AML-193 (cell line): ENCODE measurements around the gene RFK.
A peak's percentile ranks its signal among the peaks of the same experiment; 100 is the strongest.

ENCODE experiments used
- DNase-seq, 2 experiments: peaks; one replicate each; lab custom pipeline; 2025; lab: John Stamatoyannopoulos, UW

Gene RFK

DNA sequence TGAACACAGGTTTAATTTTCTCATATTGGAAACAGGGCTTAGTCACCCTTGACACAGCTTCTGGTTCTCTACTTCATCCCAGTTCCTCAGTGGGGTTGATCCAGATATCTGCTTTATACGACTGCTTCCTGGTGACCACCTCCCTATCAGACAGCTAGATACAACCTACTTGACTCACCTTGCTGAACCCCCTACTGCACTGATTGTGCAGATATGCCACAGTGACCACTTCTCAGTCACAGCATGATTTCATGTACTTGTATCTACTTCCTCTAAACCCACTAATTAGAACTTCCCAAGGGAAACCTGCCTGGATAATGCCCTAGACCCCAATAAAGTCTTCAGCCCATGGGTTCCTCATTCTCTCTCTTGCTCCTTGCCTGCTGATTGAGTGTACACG lies 18.4 kb upstream of the RFK start:
- DNase-seq, result no peak

DNA sequence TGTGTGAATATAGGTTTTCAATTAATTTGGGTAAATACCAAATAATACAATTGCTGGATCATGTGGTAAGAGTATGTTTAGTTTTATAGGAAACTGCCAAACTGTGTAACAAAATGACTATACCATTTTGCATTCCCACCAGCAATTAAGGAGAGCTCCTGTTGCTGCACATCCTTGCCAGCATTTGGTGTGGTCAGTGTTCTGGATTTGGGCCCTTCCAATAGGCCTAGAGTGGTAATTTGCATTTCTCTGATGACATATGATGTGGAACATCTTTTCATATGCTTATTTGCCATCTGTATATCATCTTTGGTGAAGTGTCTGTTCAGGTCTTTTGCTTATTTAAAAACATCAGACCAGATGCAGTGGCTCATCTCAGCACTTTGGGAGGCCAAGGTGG lies 11.6 kb upstream of the RFK start:
- DNase-seq, result no peak

DNA sequence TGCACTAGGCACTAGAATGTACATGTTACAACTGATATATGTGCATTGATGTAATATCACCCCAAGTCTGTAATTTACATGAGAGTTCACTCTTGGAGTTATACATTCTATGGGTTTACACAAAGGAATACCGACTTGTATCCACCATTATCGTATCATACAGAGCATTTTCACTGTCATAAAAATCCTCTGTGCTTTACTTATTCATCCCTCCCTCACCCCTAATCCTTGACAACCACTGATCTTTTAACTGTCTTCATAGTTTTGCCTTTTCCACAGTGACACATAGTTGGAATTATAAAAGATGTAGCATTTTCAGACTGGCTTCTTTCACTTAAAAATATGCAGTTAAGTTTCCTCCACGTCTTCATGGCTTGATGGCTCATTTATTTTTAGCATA lies 11.1 kb upstream of the RFK start:
- DNase-seq, result no peak

DNA sequence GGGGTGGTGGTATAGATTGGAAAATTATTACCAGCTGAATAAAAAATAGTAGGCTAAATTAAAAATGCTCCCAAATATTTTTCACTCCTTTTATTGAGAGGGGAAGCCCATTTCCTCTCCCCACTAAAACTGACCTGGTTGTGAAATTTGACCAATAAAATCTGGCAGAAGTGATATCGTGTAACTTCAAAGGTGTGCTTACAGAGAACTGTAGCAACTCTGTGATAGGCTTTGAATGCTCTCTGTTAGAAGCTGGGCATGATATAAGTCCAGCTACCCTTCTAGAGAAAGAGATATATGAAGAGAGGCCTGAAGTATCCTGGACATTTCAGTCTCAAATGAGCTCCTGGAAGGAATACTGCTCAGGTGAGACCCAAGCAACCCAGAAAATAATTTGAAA lies 10.2 kb upstream of the RFK start:
- DNase-seq, result no peak

DNA sequence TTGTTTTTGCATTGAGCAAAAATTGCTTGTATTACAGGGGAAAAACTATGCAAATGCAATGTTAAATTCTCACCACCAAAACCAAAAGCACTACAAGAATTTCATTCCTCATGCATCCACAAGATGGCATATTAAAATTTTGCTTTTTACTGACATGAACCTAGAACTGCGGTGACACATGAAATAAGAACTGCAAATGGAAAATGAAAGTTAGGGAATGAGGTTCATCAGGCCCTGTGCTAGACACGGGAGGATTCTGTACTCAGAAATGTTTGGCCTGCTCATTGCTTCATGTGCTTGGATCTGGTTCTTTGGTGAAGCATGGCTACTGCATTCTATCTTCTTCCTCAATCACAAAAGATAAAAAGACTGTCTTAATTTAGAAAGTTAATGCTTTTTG lies 9.1 kb upstream of the RFK start:
- DNase-seq, result peak; percentile 86 to 87

DNA sequence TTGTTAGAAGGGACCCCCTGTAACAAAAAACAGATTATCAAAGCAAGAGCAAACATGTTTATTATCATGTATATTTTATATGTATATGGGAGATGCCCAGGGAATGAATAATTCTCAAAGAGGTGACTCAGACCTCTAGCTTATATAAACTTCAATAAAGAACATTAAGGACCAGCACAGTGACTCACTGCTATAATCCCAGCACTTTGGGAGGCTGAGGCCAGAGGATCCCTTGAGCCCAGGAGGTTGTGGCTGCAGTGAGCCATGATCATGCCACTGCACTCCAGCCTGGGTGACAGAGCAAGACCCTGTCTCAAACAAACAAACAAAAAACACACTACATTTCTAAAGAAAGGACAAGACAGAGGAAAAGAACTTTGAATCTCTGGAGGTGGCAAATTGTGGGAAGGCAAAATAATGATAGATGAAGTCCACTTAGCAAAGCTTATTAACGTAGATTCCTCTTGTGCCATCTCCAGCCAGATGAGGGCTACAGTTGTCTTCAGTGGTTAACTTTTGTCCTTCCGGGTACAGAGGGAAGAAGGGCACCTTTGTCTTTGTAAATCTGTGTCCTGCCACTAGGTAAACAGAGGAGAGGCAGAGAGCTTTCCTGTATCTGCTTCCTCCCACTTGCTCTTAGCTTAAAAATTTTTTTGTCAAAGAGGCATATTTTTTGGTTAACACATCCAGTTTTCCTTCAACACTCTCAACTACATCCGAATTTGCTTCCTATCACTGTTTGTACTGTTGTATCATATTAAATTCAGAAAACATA lies 7.5 kb upstream of the RFK start:
- DNase-seq, result no peak

DNA sequence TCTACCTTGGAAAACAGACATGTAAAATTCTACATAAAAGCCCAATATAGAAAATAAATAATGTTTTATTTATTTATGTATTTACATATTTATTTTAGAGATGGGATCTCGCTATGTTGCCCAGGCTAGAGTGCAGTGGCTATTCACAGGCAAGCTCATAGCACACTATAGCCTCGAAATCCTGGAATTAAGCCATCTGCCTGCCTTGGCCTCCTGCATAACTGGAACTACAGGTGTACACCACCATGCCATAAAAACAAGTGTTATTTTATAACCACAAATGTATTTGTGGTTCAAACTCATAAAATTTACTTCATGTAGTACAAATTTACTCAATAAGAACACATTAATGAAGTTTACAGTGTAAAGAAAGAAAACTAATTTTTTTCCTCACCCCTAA lies 7.0 kb upstream of the RFK start:
- no peak for DNase-seq

DNA sequence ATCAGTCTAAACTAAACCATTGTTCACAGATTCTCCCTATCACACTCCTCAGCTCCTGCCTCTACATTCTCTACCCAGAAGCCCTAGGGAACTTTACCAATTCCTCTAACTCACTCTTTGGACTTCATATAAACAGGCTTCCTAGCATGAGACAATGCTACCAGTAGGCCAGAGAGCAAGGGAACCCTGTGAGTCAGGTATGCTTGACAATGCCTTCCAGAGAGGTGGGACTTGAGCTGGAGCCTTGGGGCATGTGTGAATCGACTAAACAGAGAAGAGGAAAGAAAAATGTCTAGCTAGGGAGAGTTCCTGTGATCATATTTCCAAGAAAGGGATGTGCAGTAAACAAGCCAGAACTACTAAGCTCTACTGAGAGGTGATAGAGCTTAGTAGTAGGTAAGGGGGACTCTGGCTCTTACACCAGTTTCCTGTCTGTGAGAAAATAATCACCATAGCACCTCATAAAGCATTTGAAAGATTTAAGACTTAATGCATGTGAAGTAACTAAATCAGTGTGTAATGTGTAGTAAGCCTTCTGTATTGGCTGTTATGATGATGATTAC lies 6.4 kb upstream of the RFK start:
- DNase-seq, result no peak

DNA sequence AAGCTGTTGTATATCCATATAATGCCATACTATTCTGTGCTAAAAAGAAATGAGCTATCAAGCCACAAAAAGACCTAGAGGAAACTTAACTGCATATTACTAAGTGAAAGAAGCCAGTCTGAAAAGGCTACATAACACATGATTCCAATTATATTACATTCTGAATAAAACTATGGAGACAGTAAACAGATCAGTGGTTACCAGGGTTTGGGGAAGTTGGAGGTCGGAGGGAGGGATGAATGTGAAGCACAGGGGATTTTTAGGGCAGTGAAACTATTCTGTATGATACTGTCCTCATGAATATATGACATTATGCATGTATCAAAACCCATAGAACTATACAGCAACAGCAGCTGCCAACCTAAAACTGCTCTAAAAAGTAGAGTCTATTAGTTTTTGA lies 5.6 kb upstream of the RFK start:
- no peak for DNase-seq

DNA sequence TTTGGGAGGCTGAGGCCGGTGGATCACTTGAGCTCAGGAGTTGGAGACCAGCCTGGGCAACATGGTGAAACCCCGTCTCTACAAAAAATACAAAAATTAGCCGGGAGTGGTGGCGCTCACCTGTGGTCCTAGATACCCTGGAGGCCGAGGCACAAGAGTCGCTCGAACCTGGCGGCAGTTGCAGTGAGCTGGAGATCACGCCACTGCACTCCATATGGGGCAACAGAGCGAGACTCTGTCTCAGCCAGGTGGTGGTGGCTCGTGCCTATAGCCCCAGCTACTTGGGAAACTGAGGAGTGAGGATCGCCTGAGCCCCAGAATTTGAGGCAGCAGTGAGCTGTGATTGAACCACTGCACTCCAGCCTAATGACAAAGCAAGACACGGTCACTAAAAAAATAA lies 2.4 kb upstream of the RFK start:
- no peak for DNase-seq

DNA sequence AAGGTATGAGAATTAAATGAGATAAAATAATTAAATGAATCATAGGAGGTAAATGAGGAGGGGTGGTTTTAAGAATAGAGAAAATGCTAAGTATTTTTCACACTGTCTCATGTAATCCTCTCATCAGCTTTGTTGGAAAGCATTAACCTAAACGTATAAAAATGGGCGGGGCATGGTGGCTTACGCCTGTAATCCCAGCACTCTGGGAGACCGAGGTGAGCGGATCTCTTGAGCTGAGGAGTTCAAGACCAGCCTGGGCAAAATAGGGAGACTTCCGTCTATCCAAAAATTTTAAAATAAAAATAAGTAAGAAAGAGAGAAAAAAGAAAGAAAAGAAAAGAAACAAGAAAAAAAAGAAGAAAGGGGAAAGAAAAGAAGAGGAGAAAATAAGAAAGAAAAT lies 1.9 kb upstream of the RFK start:
- DNase-seq, result no peak

DNA sequence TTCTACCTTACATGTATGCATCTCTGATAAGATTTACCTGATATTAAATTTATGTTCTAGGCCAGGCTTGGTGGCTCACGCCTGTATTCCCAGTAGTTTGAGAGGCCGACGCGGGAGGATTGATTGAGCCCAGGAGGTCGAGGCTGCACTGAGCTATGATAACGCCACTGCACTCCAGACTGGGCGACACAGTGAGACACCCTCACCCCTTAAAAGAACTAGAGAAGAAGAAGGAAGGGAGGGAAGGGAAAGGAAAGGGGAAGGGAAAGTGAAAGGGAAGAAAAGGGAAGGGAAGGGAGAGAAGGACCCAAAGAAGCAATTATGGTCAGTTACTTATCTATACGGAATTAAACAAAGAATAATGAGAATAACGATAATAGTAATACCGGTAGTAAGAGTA lies 1.2 kb upstream of the RFK start:
- DNase-seq, result no peak

DNA sequence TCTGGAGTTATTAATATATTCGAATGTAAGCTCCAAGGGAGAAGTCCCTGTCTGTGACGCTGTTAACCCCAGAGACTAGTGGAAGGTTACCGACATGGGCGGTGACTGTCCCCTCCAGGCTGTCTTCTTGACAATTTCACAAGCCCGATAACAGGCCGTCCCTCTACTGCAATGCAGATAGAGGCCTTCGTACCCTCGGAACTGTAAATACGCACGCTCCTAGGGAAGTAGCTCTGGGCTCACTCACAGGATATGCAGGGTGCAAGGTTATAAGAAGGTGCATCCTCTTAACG lies 680 bp upstream of the RFK start:
- peak; percentile 75 to 87 for DNase-seq

DNA sequence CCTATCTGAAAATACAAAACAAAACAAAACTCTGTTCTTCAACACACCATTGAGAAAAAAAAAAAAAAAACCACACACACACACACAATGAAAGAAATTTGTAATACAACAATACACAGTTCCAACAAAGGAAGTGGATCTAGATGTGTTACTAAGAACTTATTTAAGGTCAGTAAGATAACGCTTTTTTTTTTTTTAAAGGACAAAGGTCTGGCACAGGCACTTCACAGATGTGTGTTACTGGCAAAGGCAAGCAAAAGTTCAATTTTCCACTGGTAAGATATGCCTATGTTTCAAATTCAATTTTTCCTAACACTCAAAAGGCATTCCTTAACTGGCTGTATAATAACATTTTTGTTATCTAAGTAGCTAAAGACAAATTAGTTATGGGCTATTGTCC lies 3.6 kb downstream of the RFK start:
- no peak for DNase-seq

DNA sequence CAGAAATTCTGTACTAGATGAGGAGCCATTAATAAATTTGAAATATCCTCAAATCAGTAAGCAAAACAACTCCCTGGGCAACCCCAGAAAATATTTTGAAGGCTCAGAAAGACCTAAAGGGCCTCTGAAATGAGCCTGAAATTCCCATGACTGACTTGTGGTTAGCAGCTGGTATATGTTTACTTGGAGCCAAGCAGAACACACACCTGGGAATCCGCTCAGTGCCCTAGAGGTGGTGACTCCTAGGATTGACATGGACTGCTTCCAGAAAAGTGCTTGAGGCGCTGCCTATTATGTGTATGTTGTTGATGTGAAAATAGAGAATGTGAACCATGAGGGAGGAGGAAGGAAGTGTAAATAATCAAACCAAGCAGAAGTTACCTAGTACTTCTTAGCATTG lies 14.7 kb downstream of the RFK start:
- no peak for DNase-seq

DNA sequence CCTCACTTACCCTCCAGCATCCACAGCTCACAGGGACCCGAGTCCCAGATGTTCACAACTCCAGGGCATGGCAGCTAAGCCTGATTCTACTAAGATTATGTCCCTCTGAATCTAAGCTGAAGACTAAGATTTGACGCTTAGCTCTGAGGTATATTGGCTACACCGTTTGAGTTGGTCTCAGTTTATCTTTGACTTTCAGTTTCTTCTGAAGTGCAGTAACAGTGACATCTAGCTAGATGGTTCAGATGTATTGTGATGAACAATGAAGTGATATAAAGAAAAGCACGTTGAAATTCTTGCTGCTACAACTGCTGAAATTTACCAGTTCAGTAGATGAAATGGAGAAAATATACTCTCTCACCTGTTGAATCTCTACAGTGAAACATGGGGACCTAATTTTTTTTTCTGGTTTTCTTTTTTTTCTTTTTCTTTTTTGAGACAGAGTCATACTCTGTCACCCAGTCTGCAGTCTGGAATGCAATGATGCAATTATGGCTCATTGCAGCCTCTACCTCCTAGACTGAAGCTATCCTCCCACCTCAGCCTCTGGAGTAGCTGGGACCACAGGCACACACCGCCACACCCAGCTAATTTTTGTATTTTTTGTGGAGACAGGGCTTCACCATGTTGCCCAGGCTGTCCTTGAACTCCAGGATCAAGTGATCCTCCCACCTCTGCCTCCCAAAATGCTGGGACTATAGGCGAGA lies 15.7 kb downstream of the RFK start:
- no peak for DNase-seq

DNA sequence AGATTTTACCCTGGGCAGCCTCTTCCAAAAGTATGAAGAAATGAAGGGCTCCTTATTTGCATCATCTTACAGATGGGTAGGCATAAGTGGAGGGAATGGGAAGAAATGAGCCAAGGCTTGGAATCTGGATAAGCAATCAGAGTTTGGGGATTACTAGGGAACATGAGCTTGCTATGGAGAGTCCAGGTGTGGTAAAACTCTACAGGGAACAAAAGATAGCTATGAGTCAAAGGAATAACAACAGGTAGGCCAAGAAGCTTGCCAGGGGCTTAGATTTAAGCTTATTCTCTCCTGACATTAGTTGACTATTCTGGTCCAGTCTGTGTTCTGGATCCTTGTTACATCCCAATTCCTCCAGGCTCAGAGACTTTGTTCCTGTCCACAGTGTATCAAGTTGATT lies 16.4 kb downstream of the RFK start:
- DNase-seq, result no peak

DNA sequence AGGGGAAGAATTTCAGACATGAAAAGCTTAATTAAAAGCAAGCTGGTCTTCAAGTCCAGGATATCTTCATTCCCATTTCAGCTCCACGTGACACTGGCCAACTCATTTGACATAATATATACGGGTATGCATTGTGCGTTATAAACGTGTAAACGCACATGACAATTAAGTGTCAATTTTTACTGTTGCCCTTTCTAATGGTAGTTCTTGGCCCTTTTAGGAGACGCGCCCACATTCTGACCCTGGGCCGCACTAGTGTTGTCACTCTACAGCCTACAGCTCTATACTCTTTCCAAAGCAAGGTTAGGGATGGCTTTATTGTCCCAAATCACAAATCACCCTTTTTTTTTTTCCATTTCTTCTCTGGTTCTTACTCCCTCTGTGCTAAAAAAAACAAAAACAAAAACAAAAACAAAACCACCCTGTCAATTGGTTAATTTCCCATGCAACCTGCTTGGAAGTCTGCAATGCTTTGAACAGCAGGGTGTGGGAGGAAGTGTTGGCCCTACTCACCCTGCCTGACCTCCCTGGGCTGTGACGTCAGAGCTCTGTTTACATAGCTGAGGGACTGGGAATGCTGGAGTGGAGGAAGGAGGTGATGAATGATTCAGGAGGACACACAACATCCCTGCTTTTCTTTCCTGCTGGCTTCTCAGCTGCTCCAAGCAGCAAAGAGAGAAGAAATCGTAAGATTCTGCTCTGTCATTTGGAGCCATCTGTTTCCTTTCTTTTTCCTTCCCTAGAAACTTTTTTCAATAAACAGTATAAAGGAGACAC lies 19.3 kb downstream of the RFK start:
- DNase-seq, result no peak

DNA sequence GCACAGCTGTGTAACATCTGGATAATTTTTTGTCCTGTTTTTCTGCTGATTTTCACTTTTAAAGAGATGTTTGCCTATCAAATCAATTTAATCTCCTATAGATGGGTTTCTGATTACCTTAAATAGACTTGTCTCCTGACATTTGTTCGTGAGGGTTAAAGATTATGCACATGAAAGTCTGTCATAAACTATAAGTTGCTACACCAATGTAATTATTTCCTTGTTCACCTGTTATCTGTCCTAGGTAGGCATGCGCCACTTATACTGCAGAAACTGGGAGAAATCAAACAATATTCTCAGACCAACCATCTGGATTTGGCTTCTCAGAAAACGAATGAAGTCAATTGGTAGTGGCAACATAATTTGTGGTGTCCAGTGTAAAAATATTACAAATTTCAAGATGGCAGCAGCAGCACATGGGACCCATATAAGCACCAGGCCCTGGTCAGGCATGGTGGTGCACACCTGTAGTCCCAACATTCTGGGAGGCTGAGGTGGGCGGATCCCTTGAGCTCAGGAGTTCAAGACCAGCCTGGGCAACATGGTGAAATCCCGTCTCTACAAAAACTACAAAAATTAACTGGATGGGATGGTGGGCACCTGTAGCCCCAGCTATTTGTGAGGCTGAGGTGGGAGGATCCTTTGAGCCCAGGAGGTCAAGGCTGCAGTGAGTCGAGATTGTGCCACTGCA lies 20.3 kb downstream of the RFK start:
- DNase-seq, result no peak

DNA sequence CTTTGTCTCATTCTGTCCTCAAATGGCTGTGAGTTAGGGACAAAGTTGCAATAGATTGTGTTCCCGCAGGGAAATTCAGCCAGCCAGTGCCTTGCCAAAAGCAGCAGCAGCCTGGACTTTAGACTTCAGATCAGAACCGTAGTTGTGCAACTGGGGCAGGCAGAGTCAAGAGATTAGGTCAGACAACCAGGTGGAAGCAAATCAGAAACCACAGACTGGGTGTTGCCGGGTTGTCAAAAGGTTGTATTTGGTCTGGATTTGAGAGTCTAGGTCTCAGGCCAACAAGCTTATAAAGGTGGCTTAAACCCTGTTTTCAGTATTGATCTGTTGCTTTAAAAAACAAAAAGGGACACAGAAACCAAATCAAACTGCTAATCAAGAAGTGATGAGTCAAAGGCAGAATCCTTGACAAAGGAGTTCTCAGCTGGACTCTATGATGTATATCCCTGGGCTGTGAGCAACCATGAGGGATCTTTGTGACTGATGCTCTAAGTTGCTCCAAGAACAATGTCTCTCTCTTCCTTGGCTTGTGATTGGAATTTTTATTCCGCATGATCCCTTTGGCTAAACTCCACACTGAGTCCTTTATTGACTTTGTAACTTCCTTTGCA lies 20.9 kb downstream of the RFK start:
- no peak for DNase-seq

DNA sequence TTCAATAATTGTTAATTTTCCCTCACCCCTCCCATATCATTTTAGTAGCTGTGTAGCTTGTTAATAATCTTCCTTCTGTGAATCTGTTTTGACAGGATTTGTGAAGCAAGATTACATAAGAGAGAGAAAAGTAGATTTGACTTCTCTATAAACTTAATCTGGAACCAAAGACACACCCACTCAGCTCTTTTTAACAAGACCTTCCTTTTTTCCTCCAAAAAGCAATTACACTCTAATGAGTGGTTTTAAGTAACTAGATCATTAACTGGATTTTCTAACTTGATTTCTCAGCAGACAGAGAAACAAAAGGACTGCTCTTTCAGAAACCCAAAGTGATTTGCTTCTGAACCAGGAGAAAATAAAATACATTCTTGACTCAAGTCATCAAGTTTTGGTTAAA lies 21.9 kb downstream of the RFK start:
- DNase-seq, result no peak

DNA sequence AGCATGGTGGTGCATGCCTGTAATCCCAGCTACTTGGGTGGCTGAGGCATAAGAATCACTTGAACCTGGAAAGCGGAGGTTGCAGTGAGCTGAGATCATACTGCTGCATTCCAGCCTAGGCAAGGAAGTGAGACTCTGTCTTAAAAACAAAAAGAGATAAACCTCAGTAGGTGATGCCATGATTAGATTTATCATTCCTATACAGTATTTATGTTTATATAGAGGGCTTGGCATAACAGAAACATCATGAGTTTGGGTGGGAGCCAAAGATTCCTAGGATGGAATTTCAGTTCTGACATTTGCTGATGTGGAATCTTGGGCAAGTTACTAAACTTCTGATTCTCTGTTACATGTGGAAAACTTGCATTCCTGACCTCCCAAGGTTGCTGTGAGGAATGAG lies 22.3 kb downstream of the RFK start:
- no peak for DNase-seq
